Measurements from ENCODE around the gene INTS4. TPM values are rescaled to one million over a fixed set of nuclear protein-coding genes. Genes with fewer than 3 reads are reported as not detected.
"Not testable (repeated sequence)": the region's sequence is repeated elsewhere in the genome, so short reads cannot be mapped to it uniquely, and the experiment has no call there.

Gene INTS4
- total and polyA plus RNA-seq, 2 experiments from 2014 or later: 24.6 to 47.6 TPM

- DNase-seq (ENCODE audit: low spot score); H3K9me2 ChIP-seq (ENCODE audit: insufficient read depth); H3K36me3 Mint-ChIP-seq (ENCODE audit: low read depth); H3K36me3 ChIP-seq (ENCODE audit: insufficient read depth); H3K27me3 Mint-ChIP-seq (ENCODE audit: insufficient read depth, low read depth, poor library complexity); H3K27ac Mint-ChIP-seq; H3K4me1 ChIP-seq (ENCODE audit: insufficient read depth); H4K20me1 ChIP-seq (replicated peaks; ENCODE audit: insufficient read depth); H3K4me3 ChIP-seq; H3K4me1 Mint-ChIP-seq; H3K27ac ChIP-seq (ENCODE audit: low read depth); H3K79me2 ChIP-seq (replicated peaks; ENCODE audit: insufficient read depth); H3K4me2 ChIP-seq; ATAC-seq; H3K9me3 Mint-ChIP-seq; H2AFZ ChIP-seq; H3K27me3 ChIP-seq (ENCODE audit: insufficient read depth); H3F3A ChIP-seq (replicated peaks; ENCODE audit: low read depth); H3K4me3 Mint-ChIP-seq: not testable (repeated sequence)
Measured at GRCh38 chr11:77914307-77914791, 80.1 kb downstream of the INTS4 start.

- H3K27ac Mint-ChIP-seq; H3K27me3 ChIP-seq (ENCODE audit: insufficient read depth); H3K4me1 Mint-ChIP-seq; H3K79me2 ChIP-seq (replicated peaks; ENCODE audit: insufficient read depth); H3K36me3 ChIP-seq (ENCODE audit: insufficient read depth); H3K4me2 ChIP-seq; H3K4me3 ChIP-seq; ATAC-seq; DNase-seq (ENCODE audit: low spot score); H3K36me3 Mint-ChIP-seq (ENCODE audit: low read depth); H4K20me1 ChIP-seq (replicated peaks; ENCODE audit: insufficient read depth); H2AFZ ChIP-seq; H3F3A ChIP-seq (replicated peaks; ENCODE audit: low read depth); H3K27me3 Mint-ChIP-seq (ENCODE audit: insufficient read depth, low read depth, poor library complexity); H3K27ac ChIP-seq (ENCODE audit: low read depth); H3K4me3 Mint-ChIP-seq; H3K9me2 ChIP-seq (ENCODE audit: insufficient read depth); H3K9me3 Mint-ChIP-seq; H3K4me1 ChIP-seq (ENCODE audit: insufficient read depth): not testable (repeated sequence)
Measured at GRCh38 chr11:77913608-77914306, 80.7 kb downstream of the INTS4 start.

DNA sequence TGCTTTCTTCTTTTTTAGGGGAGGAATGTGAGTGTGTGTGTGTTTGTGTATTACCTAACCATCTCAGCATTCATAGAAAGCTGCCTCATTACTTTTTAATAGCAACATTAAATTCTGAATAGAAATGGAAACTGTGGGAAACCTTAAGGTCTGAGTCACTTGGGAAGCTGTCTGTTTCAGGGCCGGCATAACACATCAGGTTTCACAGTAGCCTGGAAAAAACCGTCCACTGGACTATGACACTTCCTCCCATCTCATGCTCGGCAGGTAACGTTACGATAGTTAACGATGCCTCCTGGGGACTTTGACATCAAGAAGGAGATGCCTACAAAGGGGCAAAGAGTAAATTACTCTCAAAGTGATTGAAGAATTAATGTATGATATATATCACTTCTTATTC, 83.6 kb downstream of the INTS4 start:
- H3K4me3 ChIP-seq; DNase-seq (ENCODE audit: low spot score); H3F3A ChIP-seq (replicated peaks; ENCODE audit: low read depth); H3K4me1 Mint-ChIP-seq; H3K27ac Mint-ChIP-seq; H3K79me2 ChIP-seq (replicated peaks; ENCODE audit: insufficient read depth); H3K4me2 ChIP-seq; H2AFZ ChIP-seq; H4K20me1 ChIP-seq (replicated peaks; ENCODE audit: insufficient read depth); H3K9me3 Mint-ChIP-seq; ATAC-seq; H3K27me3 Mint-ChIP-seq (ENCODE audit: insufficient read depth, low read depth, poor library complexity); H3K27ac ChIP-seq (ENCODE audit: low read depth); H3K36me3 Mint-ChIP-seq (ENCODE audit: low read depth); H3K36me3 ChIP-seq (ENCODE audit: insufficient read depth); H3K9me2 ChIP-seq (ENCODE audit: insufficient read depth); H3K4me1 ChIP-seq (ENCODE audit: insufficient read depth); H3K4me3 Mint-ChIP-seq; H3K27me3 ChIP-seq (ENCODE audit: insufficient read depth): not testable (repeated sequence)

GRCh38 chr11:77909277-77909676, 85.2 kb downstream of the INTS4 start:
- no peaks in the 10 kb centered on the region for H3K27me3 Mint-ChIP-seq (ENCODE audit: insufficient read depth, low read depth, poor library complexity)
- TF ChIP-seq ZNF331 (CRISPR knock-in tag; IDR thresholded peaks at IDR 0.05; ENCODE audit: low read depth): no peak
- TF ChIP-seq, protein P1, sequence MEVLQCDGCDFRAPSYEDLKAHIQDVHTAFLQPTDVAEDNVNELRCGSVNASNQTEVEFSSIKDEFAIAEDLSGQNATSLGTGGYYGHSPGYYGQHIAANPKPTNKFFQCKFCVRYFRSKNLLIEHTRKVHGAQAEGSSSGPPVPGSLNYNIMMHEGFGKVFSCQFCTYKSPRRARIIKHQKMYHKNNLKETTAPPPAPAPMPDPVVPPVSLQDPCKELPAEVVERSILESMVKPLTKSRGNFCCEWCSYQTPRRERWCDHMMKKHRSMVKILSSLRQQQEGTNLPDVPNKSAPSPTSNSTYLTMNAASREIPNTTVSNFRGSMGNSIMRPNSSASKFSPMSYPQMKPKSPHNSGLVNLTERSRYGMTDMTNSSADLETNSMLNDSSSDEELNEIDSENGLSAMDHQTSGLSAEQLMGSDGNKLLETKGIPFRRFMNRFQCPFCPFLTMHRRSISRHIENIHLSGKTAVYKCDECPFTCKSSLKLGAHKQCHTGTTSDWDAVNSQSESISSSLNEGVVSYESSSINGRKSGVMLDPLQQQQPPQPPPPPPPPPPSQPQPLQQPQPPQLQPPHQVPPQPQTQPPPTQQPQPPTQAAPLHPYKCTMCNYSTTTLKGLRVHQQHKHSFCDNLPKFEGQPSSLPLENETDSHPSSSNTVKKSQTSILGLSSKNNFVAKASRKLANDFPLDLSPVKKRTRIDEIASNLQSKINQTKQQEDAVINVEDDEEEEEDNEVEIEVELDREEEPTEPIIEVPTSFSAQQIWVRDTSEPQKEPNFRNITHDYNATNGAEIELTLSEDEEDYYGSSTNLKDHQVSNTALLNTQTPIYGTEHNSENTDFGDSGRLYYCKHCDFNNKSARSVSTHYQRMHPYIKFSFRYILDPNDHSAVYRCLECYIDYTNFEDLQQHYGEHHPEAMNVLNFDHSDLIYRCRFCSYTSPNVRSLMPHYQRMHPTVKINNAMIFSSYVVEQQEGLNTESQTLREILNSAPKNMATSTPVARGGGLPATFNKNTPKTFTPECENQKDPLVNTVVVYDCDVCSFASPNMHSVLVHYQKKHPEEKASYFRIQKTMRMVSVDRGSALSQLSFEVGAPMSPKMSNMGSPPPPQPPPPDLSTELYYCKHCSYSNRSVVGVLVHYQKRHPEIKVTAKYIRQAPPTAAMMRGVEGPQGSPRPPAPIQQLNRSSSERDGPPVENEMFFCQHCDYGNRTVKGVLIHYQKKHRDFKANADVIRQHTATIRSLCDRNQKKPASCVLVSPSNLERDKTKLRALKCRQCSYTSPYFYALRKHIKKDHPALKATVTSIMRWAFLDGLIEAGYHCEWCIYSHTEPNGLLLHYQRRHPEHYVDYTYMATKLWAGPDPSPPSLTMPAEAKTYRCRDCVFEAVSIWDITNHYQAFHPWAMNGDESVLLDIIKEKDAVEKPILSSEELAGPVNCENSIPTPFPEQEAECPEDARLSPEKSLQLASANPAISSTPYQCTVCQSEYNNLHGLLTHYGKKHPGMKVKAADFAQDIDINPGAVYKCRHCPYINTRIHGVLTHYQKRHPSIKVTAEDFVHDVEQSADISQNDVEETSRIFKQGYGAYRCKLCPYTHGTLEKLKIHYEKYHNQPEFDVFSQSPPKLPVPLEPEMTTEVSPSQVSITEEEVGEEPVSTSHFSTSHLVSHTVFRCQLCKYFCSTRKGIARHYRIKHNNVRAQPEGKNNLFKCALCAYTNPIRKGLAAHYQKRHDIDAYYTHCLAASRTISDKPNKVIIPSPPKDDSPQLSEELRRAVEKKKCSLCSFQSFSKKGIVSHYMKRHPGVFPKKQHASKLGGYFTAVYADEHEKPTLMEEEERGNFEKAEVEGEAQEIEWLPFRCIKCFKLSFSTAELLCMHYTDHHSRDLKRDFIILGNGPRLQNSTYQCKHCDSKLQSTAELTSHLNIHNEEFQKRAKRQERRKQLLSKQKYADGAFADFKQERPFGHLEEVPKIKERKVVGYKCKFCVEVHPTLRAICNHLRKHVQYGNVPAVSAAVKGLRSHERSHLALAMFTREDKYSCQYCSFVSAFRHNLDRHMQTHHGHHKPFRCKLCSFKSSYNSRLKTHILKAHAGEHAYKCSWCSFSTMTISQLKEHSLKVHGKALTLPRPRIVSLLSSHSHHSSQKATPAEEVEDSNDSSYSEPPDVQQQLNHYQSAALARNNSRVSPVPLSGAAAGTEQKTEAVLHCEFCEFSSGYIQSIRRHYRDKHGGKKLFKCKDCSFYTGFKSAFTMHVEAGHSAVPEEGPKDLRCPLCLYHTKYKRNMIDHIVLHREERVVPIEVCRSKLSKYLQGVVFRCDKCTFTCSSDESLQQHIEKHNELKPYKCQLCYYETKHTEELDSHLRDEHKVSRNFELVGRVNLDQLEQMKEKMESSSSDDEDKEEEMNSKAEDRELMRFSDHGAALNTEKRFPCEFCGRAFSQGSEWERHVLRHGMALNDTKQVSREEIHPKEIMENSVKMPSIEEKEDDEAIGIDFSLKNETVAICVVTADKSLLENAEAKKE (CRISPR knock-in tag; IDR thresholded peaks at IDR 0.05): no peak
- TF ChIP-seq NANOG (IDR thresholded peaks at IDR 0.05; ENCODE audit: borderline replicate concordance): no peak
- TF ChIP-seq EZH2 (IDR thresholded peaks at IDR 0.05; ENCODE audit: low read depth, unreplicated experiment): no peak

More at GRCh38 chr11:77909277-77909676, 85.2 kb downstream of the INTS4 start:
- Mint-ChIP-seq H3K36me3 (ENCODE audit: low read depth) (peaks cover 3% of the 10 kb centered on the region; the same call in 2 of the 3 replicates), H3K4me1 (no peaks in the 10 kb centered on the region; the same call in 2 of the 3 replicates), H3K9me3 (no peaks in the 10 kb centered on the region), H3K4me3 (no peak overlapping the region), H3K27ac (no peak overlapping the region)
- ATAC-seq (no peak), DNase-seq (ENCODE audit: low spot score) (no peak)
- Histone ChIP-seq H3K4me1 (ENCODE audit: insufficient read depth) (no peaks in the 10 kb centered on the region), H2AFZ (no peak overlapping the region), H3K27me3 (ENCODE audit: insufficient read depth) (no peaks in the 10 kb centered on the region), H4K20me1 (replicated peaks; ENCODE audit: insufficient read depth) (no peaks in the 10 kb centered on the region), H3F3A (replicated peaks; ENCODE audit: low read depth) (no peaks in the 10 kb centered on the region), H3K9me2 (ENCODE audit: insufficient read depth) (no peaks in the 10 kb centered on the region), H3K79me2 (replicated peaks; ENCODE audit: insufficient read depth) (no peaks in the 10 kb centered on the region), H3K4me3 (no peak overlapping the region), H3K27ac (ENCODE audit: low read depth) (no peak overlapping the region), H3K4me2 (no peak overlapping the region), H3K36me3 (ENCODE audit: insufficient read depth) (no peaks in the 10 kb centered on the region)

All from GM23338 (cell line).